BE2C (cell line): ENCODE measurements around the gene MRS2.

Experiments
- DNase-seq: peaks from one replicate; pipeline ENCODE4 v3.0.0-alpha.2; 2020
- H3K27me3 ChIP-seq: fragments of 250-450 bp; sonication (Bioruptor Pico); 2 replicates; pipeline ENCODE4 v1.5.1; 2020; ENCODE audit warnings: mild to moderate bottlenecking
- H3K36me3 ChIP-seq: fragments of 250-450 bp; sonication (Bioruptor Pico); 2 replicates; pipeline ENCODE4 v1.5.1; 2020; ENCODE audit warnings: mild to moderate bottlenecking
- H3K4me1 ChIP-seq: fragments of 250-450 bp; sonication (Bioruptor Pico); 2 replicates; pipeline ENCODE4 v1.5.1; 2020
- H3K4me3 ChIP-seq: 2 replicates; pipeline ENCODE4 v1.5.1; 2011; ENCODE audit warnings: low read depth, low read length
- H3K9me3 ChIP-seq: fragments of 250-450 bp; sonication (Bioruptor Pico); 2 replicates; pipeline ENCODE4 v1.5.1; 2020
- CTCF ChIP-seq: IDR thresholded peaks from 2 replicates; pipeline ENCODE4 v1.5.1; 2012; ENCODE audit warnings: mild to moderate bottlenecking, low read depth, low read length

The MRS2 gene

GRCh38 chr6:24425091-24425490, 22.4 kb downstream of the MRS2 start:
- no peak for TF ChIP-seq CTCF
- no peak for DNase-seq
- Histone ChIP-seq H3K4me3 (no peak overlapping the region), H3K9me3 (no peaks in the 10 kb centered on the region), H3K4me1 (no peaks in the 10 kb centered on the region), H3K36me3 (peaks cover 42% of the 10 kb centered on the region), H3K27me3 (no peaks in the 10 kb centered on the region)

- peaks cover 33% of the 10 kb centered on the region for H3K36me3 ChIP-seq
- no peak for DNase-seq
- no peaks in the 10 kb centered on the region for H3K27me3 ChIP-seq
- no peaks in the 10 kb centered on the region for H3K4me1 ChIP-seq
- H3K4me3 ChIP-seq, result no peak overlapping the region
- no peaks in the 10 kb centered on the region for H3K9me3 ChIP-seq
- no peak for TF ChIP-seq CTCF
These were observed 24.2 kb downstream of the MRS2 start for GRCh38 chr6:24426729-24427446.

- TF ChIP-seq CTCF, result no peak
- Histone ChIP-seq H3K4me3 (no peak overlapping the region), H3K9me3 (no peaks in the 10 kb centered on the region), H3K36me3 (peaks cover 17% of the 10 kb centered on the region), H3K27me3 (no peaks in the 10 kb centered on the region), H3K4me1 (no peaks in the 10 kb centered on the region)
- DNase-seq, result no peak
These were observed 25.9 kb downstream of the MRS2 start for GRCh38 chr6:24428615-24429014.

GRCh38 chr6:24429146-24429545, 26.4 kb downstream of the MRS2 start:
- Histone ChIP-seq H3K9me3 (no peaks in the 10 kb centered on the region), H3K36me3 (peaks cover 12% of the 10 kb centered on the region), H3K4me3 (no peak overlapping the region), H3K4me1 (no peaks in the 10 kb centered on the region), H3K27me3 (no peaks in the 10 kb centered on the region)
- no peak for TF ChIP-seq CTCF
- no peak for DNase-seq

- Histone ChIP-seq H3K9me3 (no peaks in the 10 kb centered on the region), H3K36me3 (peaks cover 2% of the 10 kb centered on the region), H3K4me3 (no peak overlapping the region), H3K4me1 (no peaks in the 10 kb centered on the region), H3K27me3 (no peaks in the 10 kb centered on the region)
- TF ChIP-seq CTCF, result no peak
- DNase-seq, result no peak
These were observed 27.4 kb downstream of the MRS2 start for GRCh38 chr6:24430086-24430485.

GRCh38 chr6:24431045-24431451, 28.3 kb downstream of the MRS2 start:
- Histone ChIP-seq H3K36me3 (no peaks in the 10 kb centered on the region; the same call in 1 of the 2 replicates), H3K4me1 (no peaks in the 10 kb centered on the region), H3K27me3 (no peaks in the 10 kb centered on the region), H3K4me3 (no peak overlapping the region), H3K9me3 (no peaks in the 10 kb centered on the region)
- TF ChIP-seq CTCF, result peak; percentile 72
- peak; percentile 54 for DNase-seq
